GM10847 (cell line): ENCODE results near the gene PRUNE2.

Experiments
- POLR2A ChIP-seq: IDR thresholded peaks from 2 replicates; pipeline ENCODE4 v1.6.1; 2011; ENCODE audit not compliant: insufficient read length; ENCODE audit errors: extremely low read depth

The PRUNE2 gene

DNA sequence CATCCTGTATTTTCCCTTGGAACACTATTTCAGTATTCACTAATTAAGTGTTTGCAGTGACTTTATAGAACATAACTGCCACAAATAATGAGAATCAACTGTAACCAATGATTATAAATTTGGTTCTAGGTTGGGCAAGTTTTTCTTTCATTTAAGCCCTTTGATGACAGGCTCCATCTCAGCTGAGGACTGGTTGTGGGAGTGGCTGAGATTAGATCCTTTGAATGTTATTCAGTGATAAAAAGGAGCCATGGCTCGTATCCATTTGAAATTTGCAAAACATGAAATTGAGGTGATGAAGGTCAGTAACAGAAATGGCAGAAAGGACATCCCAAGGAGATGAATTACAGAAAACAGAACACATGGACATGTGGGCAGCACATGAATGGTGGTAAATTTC, 279.8 kb downstream of the PRUNE2 start:
- no peak for TF ChIP-seq POLR2A

DNA sequence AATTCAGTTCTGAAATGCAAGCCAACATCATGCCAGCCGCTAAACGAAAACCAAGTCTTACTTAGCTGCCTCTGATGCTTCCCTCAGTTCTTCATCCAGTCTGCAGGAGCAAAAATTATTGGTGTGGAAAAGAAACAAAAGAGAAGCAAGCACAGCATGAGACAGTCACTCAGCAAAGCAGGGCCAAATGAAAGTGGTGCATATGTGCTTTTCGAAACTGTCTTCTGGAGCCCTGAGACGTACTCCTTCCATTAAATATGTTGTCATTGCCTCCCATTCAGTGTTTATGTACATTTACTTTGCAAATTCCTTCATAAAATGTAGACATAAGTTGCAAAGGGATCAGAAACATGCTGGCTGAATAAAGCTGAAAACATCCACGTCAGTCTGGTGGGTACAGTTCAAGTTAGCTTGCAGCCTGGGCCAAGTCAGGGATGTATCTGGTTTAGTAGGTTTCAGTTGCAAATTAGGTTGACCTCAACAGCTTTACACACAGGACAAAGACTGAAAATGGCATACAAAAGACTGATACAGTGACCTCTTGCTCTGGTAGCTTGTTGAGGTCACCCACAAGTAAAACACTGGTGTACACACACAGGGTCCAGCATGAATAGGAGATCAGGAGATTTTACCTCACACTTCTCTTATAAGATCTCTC, 281.4 kb downstream of the PRUNE2 start:
- TF ChIP-seq POLR2A: no peak

DNA sequence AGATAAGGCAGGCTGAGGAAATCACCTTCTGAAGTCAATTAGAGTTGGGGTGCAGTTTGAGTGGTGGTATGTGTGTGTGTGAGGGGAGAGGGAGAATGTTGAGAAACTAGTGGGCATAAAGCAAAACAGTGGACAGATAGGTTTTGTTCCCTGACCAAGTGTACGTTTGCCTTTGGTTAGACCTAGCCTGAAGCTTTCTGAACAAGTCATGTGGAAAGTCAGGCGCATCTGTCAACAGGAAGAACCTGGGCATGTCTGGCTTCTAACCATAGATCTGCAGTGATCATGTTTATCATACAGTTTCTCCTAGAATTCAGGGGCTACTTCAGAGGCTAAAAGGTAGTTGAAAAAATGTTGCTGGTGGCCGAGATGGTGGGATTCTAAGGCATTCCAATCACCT, 284.9 kb downstream of the PRUNE2 start:
- no peak for TF ChIP-seq POLR2A

DNA sequence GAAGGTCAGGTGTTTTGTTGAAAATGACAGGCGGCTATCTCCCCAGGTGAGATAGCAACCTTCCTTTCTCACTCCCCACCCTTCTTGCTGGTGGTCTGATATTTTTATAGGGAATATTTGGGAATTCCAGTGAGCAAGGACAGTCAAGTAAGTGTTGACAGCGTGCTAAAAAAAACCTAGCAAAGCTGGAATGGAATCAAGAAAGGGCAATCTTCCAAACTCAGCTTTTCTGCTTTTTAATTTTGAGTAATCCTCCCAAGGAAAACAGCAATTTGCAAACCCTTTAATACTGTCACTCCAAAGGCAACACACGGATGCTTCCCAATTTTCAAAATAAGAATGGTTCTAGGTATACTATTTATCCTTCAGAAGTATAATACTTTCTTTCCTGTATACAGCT, 285.3 kb downstream of the PRUNE2 start:
- TF ChIP-seq POLR2A: no peak

DNA sequence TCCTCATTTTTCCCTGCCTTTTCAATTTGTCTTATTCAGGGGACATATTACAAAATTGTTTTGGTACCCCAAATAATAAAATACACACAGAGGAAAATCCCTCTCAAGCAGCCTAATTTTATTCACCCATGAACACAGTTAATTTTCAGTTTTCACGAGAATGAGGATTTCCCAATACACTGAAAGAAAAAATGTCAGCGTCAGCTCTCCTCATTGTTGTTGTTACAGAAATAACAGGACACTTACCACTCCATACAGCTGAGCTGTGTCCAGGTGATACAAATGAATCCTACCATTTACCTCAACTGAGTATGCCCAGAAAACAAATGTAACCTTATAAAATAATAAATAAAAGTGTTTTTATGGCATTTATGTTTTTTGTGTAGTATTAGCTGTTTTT, 286.3 kb downstream of the PRUNE2 start:
- no peak for TF ChIP-seq POLR2A

DNA sequence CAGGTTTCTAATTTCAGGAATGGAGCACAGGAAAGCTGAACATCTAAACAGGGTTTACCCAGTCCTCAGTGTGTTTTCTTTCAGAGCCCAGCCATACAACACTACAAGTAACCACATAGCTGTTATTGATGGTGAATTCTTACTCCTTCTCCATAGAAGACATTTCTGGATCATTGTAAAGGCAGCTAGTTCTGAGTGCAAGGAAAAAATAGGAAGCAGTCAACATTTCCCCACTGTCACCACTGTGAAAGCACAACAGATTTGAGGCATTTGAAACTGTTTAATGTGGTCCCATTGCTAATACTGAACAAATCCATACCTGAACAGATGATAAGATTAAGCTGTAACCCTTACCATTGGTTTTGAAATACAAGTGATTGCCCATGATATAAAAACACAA, 286.7 kb downstream of the PRUNE2 start:
- TF ChIP-seq POLR2A: no peak

DNA sequence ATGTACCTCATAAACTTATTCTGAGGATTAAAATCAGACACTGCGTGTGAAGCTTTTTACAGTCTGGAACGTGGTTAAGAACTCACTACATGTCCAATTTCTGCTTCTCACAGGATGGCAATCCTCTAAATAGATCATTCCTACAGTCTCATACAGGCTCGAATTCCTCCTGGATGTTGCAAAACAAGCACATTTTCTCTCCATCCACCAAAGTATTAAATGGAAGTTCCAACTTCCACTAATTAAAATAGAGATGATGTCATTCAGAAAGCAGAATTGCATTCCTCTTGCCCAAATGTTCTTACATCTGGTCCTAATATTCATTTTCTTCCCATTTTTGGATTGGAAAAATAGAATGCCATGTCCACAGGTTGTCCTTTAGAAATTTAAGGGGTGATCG, 287.2 kb downstream of the PRUNE2 start:
- no peak for TF ChIP-seq POLR2A

DNA sequence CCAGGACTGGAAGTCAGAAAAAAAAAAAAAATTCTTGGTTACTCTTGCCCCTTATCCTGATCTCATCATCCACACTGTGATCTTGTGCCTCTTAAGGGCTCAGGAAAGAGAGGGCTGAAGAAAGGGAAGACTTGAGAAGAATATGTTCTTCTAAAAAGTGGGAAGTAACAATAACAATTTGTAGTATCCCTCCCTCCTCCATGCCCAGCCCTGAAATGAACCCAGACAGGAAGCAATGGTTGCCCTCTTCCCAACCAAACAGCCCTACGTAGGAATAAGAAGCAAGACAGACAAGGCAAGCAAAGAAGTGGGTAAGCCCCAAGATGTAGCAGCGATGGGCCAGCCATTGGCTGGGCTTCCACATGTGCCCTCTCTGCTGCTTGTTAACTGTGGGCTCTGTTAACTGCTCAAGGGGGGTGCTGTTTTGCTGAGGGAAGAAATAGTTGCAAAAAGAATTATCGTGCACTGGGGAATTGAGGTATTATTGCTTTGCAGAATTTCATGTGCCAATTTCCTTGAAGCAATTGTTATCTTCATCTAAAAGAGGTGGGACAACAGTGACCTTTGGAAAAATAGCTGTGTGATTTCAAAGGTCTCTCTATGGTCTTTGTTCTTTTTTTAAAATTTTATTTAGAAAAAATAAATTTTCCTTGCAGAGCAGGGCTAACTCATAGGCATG, 288.3 kb downstream of the PRUNE2 start:
- no peak for TF ChIP-seq POLR2A

DNA sequence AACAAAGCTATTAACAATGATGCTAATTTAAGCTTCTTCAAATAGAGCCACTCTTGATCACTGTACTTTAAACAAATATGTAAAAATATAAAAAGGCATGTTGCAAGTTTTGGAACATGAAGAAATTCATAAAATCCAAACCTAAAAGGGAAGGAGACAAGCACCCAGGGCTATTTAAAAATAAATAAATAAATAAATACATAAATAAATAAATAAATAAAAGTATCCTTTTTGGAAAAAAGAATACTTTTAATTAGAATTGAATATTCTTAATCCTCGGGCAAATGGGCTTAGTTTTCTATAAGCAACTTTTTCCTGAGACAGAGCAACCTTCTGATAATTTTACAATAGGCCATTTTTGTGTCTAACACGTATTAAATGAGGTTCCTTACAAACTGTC, 289.1 kb downstream of the PRUNE2 start:
- TF ChIP-seq POLR2A: no peak

DNA sequence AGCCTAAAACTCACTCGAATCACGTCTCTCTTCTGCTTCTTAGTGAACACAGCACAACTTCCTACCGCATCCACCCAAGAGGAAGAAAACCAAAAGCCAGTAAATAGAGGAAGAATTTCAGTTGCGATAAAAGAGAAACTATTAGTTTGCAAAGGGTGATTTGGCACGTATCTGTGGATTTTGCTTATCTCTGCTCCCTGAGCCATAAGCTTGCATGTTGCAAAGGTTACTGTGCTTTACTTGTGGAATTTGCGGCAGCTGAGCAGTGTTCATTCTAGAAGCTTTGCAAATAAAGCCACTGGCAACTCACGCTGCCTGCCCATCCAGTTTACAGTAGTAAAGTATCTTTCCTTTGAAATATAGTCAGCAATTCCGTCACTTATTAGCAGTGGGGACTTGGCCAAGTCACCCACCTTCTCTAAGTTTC, 290.7 kb downstream of the PRUNE2 start:
- TF ChIP-seq POLR2A: no peak

DNA sequence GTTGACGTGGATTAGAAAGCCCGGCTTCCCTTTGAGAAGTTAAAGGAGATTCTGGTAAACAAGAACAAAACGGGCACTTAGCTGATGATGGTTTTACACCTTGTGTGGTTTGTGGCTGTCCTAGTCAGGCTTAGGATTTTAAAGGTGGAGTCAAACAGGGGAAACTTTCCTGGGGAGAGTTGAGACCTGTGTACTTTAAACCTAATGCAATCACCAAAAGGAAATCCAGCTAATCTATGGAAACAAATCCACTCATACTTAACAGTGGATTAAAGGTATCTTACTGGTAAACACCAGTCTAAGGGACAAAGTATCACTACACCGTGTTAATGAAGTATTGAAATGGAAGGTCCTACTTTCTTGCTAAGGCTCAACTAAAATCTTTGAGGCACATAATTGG, 291.9 kb downstream of the PRUNE2 start:
- TF ChIP-seq POLR2A: no peak

DNA sequence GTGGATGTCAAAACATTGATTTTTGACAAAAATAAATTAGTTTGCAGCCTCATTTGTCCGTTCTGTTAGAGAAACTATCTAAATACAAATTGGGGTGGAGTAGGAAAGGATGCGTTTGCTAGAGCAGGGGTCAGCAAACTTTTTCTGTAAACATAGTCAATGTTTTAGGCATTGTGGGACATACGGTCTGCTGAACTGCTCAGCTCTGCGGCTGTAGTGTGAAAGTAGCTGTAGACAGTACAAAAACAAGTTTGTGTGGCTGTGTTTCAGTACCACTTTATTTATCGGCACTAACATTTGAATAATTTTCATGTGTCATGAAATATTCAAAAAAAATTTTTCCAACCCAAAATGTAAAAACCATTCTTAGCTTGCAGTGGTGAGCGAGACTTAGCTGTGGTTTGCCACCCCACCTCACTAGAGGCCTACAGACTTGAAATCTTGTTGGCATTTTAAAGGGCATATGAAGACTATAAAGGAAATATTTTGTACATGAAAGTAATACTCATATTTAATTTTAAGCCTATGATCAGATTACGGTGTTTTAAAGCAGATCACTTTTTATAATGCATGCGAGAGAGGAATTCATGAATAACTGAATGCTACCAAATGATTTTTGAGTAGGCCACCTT, 292.6 kb downstream of the PRUNE2 start:
- no peak for TF ChIP-seq POLR2A

DNA sequence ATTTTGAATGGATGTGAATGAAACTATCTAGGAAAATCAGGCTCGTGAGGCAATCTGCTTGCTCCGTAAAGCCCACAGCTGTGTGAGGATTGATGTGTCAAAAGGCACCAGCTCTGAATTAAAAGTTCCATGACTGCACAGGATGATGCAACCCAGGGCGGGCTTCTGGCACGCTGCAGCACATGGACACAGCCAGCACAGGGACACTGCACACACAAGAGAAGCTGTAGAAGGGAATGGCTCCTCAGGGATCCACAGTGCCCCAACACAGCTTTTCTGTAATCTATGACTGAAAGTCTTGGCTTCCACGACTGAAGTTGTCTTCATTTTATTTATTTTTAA, 295.9 kb downstream of the PRUNE2 start:
- no peak for TF ChIP-seq POLR2A

DNA sequence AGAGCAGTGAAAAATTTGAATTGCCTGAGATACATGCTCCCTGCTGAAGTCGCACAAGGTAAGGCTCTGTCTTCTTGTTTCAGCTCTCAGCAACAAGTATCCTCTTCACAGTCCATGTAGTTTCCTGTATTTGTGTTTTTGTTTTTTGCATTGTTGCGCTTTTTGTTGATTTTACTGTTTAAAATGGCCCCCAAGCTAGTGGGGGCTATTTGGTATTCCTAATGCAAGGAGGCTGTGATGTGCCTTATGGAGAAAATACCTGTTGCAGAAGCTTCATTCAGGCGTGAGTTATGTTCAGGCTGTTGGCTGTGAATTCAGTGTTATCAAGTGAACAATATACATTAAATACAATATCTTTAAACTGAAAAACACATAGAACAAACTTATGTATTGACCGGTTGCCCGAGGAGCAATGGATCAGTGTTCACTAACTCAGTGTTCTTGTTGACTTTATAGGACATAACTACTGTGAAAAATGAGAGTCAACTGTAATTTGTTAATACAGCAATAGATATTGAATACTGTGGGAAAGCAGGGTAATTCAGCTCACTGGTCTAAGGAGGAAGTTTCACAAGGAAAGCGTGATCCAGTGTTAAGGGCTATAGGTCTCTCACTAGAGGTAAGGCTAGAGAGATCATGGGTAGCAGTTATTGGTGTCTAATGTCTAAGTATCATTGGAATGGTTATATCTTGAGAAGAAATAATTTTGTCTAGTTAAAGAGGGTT, 296.5 kb downstream of the PRUNE2 start:
- no peak for TF ChIP-seq POLR2A

DNA sequence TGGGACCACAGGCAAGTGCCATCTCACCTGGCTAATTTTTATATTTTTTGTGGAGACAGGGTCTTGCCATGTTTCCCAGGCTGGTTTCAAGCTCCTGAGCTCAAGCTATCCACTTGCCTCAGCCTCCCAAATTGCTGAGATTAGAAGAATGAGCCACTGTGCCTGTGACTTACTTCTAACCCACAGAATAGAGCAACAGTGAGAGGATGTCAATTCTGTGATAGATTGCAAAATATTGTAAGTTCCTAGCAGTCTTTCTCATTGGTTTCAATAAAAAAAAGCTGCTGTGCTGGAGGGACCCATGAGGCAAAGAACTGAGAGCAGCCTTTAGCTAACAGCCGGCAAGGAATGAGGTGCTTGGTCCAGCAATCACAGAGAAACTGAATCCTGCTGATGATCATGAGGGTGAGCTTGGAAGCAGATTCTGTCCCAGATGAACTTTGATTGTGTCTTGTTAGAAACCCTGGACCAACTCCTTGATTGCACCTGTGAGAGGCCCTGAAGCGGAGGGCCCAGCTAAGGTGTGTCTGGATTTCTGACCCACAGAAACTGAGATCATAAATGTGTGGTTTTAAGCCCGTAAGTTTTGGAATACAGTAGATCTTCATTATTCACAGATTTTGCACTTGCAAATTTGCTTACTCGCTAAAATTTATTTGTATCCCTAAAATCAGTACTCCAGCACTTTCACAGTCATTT, 297.2 kb downstream of the PRUNE2 start:
- TF ChIP-seq POLR2A: no peak
